Measurements from ENCODE around the gene SLC25A44.
"Not testable (repeated sequence)": the region's sequence is repeated elsewhere in the genome, so short reads cannot be mapped to it uniquely, and the experiment has no call there.

The SLC25A44 gene

DNA sequence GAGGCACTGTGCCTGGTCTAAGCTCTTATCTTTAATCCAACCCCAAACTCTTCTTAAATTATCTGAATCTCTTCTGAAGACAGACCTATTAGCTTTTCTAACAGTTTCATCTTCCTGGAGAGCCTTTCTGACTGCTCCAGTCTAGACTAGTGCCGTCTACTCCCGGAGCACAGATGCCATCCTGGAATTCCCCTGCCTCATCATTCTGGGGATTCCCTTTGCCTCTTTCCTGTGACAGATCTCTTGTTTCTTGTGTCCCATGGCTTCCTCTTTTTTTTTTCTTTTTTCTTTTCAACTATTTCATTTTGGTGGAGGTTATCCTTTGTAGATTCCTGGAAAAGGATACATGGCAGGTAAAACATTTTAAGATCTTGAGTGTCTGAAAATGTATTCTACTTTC is 28.8 kb upstream of the SLC25A44 start:
- Histone ChIP-seq H3K9me3 (ENCODE audit: control insufficient read depth, low read length) (peaks cover 3% of the 10 kb centered on the region), H3K9ac (ENCODE audit: low read length) (no peak overlapping the region), H3K4me1 (ENCODE audit: control insufficient read depth, insufficient read depth, low read length) (peaks cover 23% of the 10 kb centered on the region), H3K4me3 (ENCODE audit: low read length) (no peak overlapping the region), H3K27me3 (replicated peaks; ENCODE audit: control insufficient read depth, insufficient read depth, low read length) (no peaks in the 10 kb centered on the region), H3K36me3 (ENCODE audit: control insufficient read depth, insufficient read depth, low read length, severe bottlenecking) (no peaks in the 10 kb centered on the region)
- no peak for DNase-seq (ENCODE audit: low read depth)

DNA sequence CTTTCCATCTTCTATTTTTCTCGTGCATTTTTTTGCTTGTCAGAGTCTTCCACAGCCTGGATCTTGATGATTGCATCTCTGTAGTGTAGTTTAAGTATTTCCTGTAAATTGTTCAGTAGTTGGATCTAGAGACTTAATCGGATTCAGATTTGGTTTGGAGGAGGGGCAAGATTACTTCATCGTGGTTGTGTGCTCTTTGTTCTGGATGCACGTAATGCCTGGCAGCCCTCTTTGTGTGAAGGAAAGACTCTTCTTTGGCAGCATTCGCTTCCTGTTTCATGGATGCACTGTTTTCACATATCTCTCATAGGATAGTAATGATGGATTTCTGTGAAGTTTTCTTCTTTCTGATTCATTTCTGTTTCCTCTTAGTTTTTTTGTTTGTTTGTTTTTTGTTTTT is 26.4 kb upstream of the SLC25A44 start:
- peaks cover 3% of the 10 kb centered on the region for H3K9me3 ChIP-seq (ENCODE audit: control insufficient read depth, low read length)
- no peak overlapping the region for H3K4me3 ChIP-seq (ENCODE audit: low read length)
- no peak for DNase-seq (ENCODE audit: low read depth)
- H3K27me3 ChIP-seq (replicated peaks; ENCODE audit: control insufficient read depth, insufficient read depth, low read length): no peaks in the 10 kb centered on the region
- no peaks in the 10 kb centered on the region for H3K36me3 ChIP-seq (ENCODE audit: control insufficient read depth, insufficient read depth, low read length, severe bottlenecking)
- H3K9ac ChIP-seq (ENCODE audit: low read length): no peak overlapping the region
- peaks cover 7% of the 10 kb centered on the region for H3K4me1 ChIP-seq (ENCODE audit: control insufficient read depth, insufficient read depth, low read length)

DNA sequence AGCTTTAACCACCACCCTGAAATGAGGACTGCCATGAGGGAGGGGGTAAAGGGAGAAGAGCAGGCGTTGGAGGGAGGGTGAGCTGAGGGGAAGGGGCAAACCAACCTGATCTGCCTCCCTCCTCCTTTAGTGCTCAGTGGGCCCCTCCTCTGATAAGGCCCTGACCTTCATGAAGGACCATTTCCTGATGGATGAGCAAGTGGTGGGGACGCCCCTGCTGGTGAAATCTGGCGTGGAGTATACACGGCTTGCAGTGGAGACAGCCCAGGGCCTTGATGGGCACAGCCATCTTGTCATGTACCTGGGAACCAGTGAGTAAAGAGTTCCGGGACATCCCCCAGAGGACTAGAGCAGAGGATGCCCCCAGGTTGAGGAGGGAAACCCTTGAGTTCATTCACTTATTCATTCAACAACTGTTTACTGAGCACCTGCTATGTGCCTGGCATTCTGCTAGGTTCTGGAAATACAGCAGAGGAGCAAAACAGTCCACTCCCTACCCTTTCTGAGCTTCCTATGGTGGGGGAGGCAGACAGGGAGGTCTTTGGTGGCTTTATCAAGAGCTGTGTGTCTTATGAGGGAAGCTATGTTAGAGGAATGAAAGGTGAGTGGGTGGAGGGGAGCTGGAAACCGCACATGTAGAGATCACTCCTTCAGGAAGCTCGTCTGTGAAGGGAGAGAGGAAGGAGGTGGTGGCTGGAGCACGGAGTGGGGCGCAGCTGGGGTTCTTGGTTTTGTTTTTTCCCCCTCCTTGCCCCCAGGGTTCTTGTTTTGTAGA is 21.0 kb upstream of the SLC25A44 start:
- no peaks in the 10 kb centered on the region for H3K36me3 ChIP-seq (ENCODE audit: control insufficient read depth, insufficient read depth, low read length, severe bottlenecking)
- no peak overlapping the region for H3K9ac ChIP-seq (ENCODE audit: low read length)
- H3K4me3 ChIP-seq (ENCODE audit: low read length): no peak overlapping the region
- H3K4me1 ChIP-seq (ENCODE audit: control insufficient read depth, insufficient read depth, low read length): no peaks in the 10 kb centered on the region
- no peaks in the 10 kb centered on the region for H3K9me3 ChIP-seq (ENCODE audit: control insufficient read depth, low read length)
- no peak for DNase-seq (ENCODE audit: low read depth)
- H3K27me3 ChIP-seq (replicated peaks; ENCODE audit: control insufficient read depth, insufficient read depth, low read length): no peaks in the 10 kb centered on the region

DNA sequence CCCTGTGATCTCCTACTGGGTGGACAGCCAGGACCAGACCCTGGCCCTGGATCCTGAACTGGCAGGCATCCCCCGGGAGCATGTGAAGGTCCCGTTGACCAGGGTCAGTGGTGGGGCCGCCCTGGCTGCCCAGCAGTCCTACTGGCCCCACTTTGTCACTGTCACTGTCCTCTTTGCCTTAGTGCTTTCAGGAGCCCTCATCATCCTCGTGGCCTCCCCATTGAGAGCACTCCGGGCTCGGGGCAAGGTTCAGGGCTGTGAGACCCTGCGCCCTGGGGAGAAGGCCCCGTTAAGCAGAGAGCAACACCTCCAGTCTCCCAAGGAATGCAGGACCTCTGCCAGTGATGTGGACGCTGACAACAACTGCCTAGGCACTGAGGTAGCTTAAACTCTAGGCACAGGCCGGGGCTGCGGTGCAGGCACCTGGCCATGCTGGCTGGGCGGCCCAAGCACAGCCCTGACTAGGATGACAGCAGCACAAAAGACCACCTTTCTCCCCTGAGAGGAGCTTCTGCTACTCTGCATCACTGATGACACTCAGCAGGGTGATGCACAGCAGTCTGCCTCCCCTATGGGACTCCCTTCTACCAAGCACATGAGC is 17.2 kb upstream of the SLC25A44 start:
- no peak overlapping the region for H3K4me3 ChIP-seq (ENCODE audit: low read length)
- DNase-seq (ENCODE audit: low read depth): no peak
- H3K4me1 ChIP-seq (ENCODE audit: control insufficient read depth, insufficient read depth, low read length): no peaks in the 10 kb centered on the region
- H3K9me3 ChIP-seq (ENCODE audit: control insufficient read depth, low read length): no peaks in the 10 kb centered on the region
- H3K36me3 ChIP-seq (ENCODE audit: control insufficient read depth, insufficient read depth, low read length, severe bottlenecking): no peaks in the 10 kb centered on the region
- H3K9ac ChIP-seq (ENCODE audit: low read length): no peak overlapping the region
- no peaks in the 10 kb centered on the region for H3K27me3 ChIP-seq (replicated peaks; ENCODE audit: control insufficient read depth, insufficient read depth, low read length)

DNA sequence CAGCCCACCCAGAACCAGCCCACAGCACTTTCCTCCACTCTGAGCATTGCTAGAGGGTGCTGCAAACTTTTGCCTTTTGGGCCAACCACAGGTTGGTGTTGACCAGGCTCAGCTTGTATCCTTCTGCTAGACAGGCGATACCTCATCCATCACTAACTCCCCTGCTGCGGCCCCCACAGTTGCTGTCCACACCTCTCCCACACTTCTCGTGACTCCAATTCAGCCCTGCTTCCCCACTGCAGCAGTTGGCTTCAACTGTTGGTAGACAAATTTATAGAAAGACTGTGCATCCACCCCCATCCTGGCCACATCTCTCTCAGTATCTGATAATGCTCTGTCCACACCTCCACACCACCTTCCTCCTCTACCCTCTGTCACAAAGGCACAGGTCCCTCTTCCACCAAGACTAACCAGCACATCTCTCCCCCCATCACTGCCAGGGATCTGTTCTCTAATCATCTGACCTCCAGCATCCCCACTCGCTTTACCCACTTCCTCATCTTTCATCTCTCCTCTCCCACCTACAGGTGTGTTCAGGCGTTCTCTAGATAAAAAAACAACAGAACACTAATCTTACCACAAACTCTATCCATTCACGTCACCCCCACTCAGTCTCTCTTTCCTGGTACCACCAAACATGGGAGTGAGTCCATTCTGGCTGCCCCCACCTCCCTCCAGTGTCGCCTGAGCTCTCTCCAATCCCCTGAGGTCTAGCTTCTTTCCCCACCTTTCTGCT is 15.8 kb upstream of the SLC25A44 start:
- Histone ChIP-seq H3K4me1 (ENCODE audit: control insufficient read depth, insufficient read depth, low read length) (no peaks in the 10 kb centered on the region), H3K36me3 (ENCODE audit: control insufficient read depth, insufficient read depth, low read length, severe bottlenecking) (no peaks in the 10 kb centered on the region), H3K27me3 (replicated peaks; ENCODE audit: control insufficient read depth, insufficient read depth, low read length) (no peaks in the 10 kb centered on the region), H3K9me3 (ENCODE audit: control insufficient read depth, low read length) (no peaks in the 10 kb centered on the region), H3K9ac (ENCODE audit: low read length) (no peak overlapping the region), H3K4me3 (ENCODE audit: low read length) (no peak overlapping the region)
- no peak for DNase-seq (ENCODE audit: low read depth)

DNA sequence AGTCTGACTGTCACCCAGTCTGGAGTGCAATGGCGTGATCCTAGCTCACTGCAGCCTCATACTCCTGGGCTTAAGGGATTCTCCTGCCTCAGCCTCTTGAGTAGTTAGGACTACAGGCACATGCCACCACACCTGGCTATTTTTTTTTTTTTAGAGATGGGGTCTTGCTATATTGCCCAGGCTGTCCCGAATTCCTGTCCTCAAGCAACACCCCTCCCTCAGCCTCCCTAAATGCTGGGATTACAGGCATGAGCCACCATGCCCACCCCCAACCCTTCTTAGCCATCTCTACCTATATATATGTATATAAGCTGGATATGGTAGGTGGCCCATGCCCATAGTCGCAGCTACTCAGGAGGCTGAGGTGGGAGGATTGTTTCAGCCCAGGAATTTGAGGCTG is 13.4 kb upstream of the SLC25A44 start:
- no peak overlapping the region for H3K4me3 ChIP-seq (ENCODE audit: low read length)
- no peaks in the 10 kb centered on the region for H3K4me1 ChIP-seq (ENCODE audit: control insufficient read depth, insufficient read depth, low read length)
- no peak for DNase-seq (ENCODE audit: low read depth)
- no peaks in the 10 kb centered on the region for H3K27me3 ChIP-seq (replicated peaks; ENCODE audit: control insufficient read depth, insufficient read depth, low read length)
- H3K36me3 ChIP-seq (ENCODE audit: control insufficient read depth, insufficient read depth, low read length, severe bottlenecking): no peaks in the 10 kb centered on the region
- H3K9me3 ChIP-seq (ENCODE audit: control insufficient read depth, low read length): no peaks in the 10 kb centered on the region
- H3K9ac ChIP-seq (ENCODE audit: low read length): no peak overlapping the region

DNA sequence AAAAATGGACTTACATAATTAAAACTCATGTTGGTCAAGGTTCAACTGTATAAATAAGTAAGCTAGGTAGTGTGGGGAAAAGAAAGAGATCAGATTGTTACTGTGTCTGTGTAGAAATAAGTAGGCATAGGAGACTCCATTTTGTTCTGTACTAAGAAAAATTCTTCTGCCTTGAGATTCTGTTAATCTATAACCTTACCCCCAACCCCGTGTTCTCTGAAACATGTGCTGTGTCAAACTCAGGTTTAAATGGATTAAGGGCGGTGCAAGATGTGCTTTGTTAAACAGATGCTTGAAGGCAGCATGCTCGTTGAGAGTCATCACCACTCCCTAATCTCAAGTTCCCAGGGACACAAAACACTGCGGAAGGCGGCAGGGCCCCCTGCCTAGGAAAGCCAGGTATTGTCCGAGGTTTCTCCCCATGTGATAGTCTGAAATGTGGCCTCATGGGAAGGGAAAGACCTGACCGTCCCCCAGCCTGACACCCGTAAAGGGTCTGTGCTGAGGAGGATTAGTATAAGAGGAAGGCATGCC is 12.4 kb upstream of the SLC25A44 start:
- H3K4me3 ChIP-seq (ENCODE audit: low read length): not testable (repeated sequence)

DNA sequence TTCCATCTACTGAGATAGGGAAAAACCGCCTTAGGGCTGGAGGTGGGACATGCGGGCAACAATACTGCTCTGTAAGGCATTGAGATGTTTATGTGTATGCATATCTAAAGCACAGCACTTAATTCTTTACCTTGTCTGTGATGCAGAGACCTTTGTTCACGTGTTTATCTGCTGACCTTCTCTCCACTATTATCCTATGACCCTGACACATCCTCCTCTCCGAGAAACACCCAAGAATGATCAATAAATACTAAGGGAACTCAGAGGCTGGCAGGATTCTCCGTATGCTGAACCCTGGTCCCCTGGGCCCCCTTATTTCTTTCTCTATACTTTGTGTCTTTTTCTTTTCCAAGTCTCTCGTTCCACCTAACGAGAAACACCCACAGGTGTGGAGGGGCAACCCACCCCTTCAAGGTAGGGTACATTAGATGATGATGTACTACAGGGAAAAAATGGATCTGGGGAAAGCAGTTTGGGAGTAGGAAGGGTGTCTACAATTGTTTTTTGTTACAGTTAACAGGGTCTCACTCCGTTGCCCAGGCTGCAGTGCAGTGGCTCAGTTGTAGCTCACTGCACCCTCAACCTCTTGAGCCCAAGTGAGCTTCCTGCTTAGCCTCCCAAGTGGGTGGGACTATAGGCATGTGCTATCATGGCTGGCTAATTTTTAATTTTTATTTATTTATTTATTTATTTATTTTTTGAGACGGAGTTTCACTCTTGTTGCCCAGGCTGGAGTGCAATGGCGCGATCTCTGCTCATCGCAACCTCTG is 11.7 kb upstream of the SLC25A44 start:
- not testable (repeated sequence) for H3K36me3 ChIP-seq (ENCODE audit: control insufficient read depth, insufficient read depth, low read length, severe bottlenecking); H3K9ac ChIP-seq (ENCODE audit: low read length); DNase-seq (ENCODE audit: low read depth); H3K27me3 ChIP-seq (replicated peaks; ENCODE audit: control insufficient read depth, insufficient read depth, low read length); H3K4me1 ChIP-seq (ENCODE audit: control insufficient read depth, insufficient read depth, low read length); H3K4me3 ChIP-seq (ENCODE audit: low read length)
- peaks cover 10% of the 10 kb centered on the region for H3K9me3 ChIP-seq (ENCODE audit: control insufficient read depth, low read length)

More for the DNA sequence above, 12.4 kb upstream of the SLC25A44 start:
- not testable (repeated sequence) for H3K27me3 ChIP-seq (replicated peaks; ENCODE audit: control insufficient read depth, insufficient read depth, low read length); H3K9ac ChIP-seq (ENCODE audit: low read length); DNase-seq (ENCODE audit: low read depth); H3K9me3 ChIP-seq (ENCODE audit: control insufficient read depth, low read length); H3K4me1 ChIP-seq (ENCODE audit: control insufficient read depth, insufficient read depth, low read length); H3K36me3 ChIP-seq (ENCODE audit: control insufficient read depth, insufficient read depth, low read length, severe bottlenecking)

DNA sequence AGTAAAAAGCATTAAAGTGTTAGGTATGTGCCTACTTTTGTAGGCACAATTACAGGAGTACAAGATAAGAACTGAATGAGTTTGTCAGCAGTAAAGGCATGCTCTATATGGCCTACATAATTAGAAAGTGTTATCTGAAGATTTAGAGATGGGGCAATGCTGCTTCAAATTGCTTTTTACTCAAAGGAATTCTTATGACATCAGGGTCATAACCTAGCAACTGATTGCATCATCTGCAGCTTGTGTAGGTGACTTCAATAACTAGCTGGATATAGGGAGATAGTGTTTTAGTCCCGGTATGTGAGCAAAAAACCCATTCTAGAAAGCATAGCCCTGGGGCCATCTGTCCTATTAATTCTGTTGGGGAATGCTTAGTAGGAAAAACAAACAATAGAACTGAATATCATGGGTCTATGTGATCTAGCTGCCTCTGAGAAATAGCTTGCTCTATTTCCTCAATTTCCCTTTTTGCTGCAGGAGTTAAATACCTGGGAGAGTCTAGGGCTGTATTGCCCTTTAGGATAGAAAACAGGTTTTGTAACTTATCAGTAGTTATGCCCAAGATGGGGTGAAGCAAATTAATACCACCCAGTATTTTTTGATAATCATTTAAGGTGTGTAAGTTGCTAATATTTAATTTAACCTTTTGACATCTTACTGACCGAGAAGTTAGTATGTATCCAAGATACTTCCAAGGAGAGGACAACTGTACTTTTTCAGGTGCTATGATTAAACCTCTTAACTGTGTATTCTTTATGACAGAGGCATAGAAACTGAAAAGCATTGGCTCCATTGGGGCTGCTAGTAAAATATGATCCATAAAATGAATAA is 7.3 kb upstream of the SLC25A44 start:
- H3K9me3 ChIP-seq (ENCODE audit: control insufficient read depth, low read length): peaks cover 11% of the 10 kb centered on the region
- not testable (repeated sequence) for H3K4me1 ChIP-seq (ENCODE audit: control insufficient read depth, insufficient read depth, low read length); H3K36me3 ChIP-seq (ENCODE audit: control insufficient read depth, insufficient read depth, low read length, severe bottlenecking); H3K27me3 ChIP-seq (replicated peaks; ENCODE audit: control insufficient read depth, insufficient read depth, low read length); DNase-seq (ENCODE audit: low read depth); H3K9ac ChIP-seq (ENCODE audit: low read length); H3K4me3 ChIP-seq (ENCODE audit: low read length)

DNA sequence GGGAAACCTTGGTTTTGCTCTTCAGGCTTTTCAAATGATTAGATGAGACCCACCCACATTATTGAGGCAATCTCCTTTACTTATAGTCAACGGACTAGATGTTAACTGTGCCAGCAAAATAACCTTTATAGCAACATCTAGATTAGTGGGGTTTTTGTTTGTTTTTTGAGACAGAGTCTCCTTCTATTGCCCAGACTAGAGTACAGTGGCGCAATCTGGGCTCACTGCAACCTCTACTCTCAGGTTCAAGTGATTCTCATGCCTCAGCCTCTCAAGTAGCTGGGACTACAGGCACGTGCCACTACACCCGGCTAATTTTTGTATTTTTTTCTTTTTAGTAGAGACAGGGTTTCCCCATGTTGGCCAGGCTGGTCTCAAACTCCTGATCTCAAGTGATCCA is 3.6 kb upstream of the SLC25A44 start:
- H3K36me3 ChIP-seq (ENCODE audit: control insufficient read depth, insufficient read depth, low read length, severe bottlenecking); H3K4me3 ChIP-seq (ENCODE audit: low read length); H3K9ac ChIP-seq (ENCODE audit: low read length); H3K27me3 ChIP-seq (replicated peaks; ENCODE audit: control insufficient read depth, insufficient read depth, low read length); H3K4me1 ChIP-seq (ENCODE audit: control insufficient read depth, insufficient read depth, low read length); DNase-seq (ENCODE audit: low read depth): not testable (repeated sequence)
- peaks cover 11% of the 10 kb centered on the region for H3K9me3 ChIP-seq (ENCODE audit: control insufficient read depth, low read length)
